Parietal lobe (tissue), 1 donor: ENCODE measurements around the gene MAPK4. TPM values are rescaled to one million over a fixed set of nuclear protein-coding genes. Genes with fewer than 3 reads are reported as not detected.

Experiments used
- total RNA-seq: library from RNA; depleted of rRNA; stranded (reverse); fragments of >200 nt; gene quantifications from one replicate; pipeline ENCODE4 v1.2.3, GENCODE V29; 2014

MAPK4 gene
- total RNA-seq: 23.8 TPM

DNA sequence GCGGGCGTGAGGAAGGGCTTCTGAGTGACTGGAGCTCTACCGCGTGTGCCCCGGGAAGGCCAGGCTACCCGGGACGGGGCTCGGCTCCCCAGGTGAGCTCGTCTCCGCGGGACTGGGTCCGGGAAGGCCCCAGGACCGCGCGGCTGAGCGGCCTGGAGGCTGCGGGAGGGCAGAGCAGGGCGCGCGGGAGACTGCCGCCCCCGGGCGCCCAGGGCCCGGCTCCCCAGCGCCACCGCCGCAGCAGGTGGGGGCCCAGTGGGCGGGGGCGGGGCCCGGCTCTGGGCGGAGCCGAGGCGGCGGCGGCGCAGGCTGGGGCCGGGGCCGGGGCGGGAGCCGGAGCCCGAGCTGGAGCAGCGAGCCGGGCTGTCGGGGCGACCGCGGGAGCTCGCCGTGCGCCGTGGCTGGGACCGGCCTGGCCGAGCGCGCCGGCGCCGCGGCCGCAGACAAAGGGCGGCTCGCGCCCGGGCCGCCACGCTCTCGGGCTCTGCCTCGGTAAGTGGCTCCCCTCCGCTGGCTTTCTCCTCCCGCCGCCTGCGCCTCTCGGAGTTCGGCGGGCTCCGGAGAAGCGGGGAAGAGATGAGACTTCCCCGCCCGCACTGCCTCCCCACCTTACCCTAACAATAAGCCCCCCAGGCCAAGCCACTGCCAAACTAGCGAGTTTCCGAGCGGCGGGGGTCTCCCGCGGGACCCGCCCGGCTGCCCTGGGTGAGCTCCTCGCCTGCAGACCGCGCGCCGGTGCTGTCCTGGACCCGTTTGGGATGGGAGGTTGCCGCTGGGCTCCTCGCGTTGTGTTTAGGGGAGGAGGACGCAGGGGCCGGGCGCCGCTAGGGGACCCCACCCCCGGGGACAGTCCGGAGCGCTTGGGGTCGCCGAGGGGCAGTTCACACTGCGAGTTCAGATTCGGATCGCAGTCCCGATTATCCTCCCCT, at the start of gene MAPK4:
Gene MAPK4 (plus strand): TSS at position 336 of the 929 bp plus-strand sequence. CDS start 103,872 bp downstream, outside the sequence.

Other genes starting within 250 kb of the MAPK4 start
- gene SKA1, start 185.0 kb upstream of the MAPK4 start, total RNA-seq: 1.9 TPM